Measurements from ENCODE around the gene HMCES. TPM values are rescaled to one million over a fixed set of nuclear protein-coding genes. Genes with fewer than 3 reads are reported as not detected.

Gene HMCES
- polyA plus RNA-seq, 1 of the 3 experiments (the other 2 are of a cell fraction) = 32.4 TPM

- Histone ChIP-seq H3K9ac (no peak overlapping the region), H3K4me1 (ENCODE audit: control insufficient read depth in 1 of 2, insufficient read depth in 2 of 2, low read depth in 1 of 2, low read length in 1 of 2) (peaks cover 0 to 33% of the 10 kb centered on the region in 2 experiments; a peak in 1 of 4 replicates), H2AFZ (ENCODE audit: low read depth) (no peak overlapping the region), H3K27ac (ENCODE audit: low read depth in 2 of 2, low read length in 1 of 2) (no peak overlapping the region; a peak in 1 of 4 replicates), H3K9me3 (no peaks in the 10 kb centered on the region), H3K79me2 (ENCODE audit: insufficient read depth) (no peaks in the 10 kb centered on the region), H3K4me2 (no peak overlapping the region), H3K4me3 (ENCODE audit: low read depth in 2 of 2, low read length in 1 of 2) (no peak overlapping the region), H3K9me2 (no peaks in the 10 kb centered on the region), H3K27me3 (ENCODE audit: insufficient read depth) (no peaks in the 10 kb centered on the region), H3K36me3 (replicated peaks in 1 of 2; ENCODE audit: control insufficient read depth in 1 of 2, insufficient read depth in 2 of 2, low read length in 1 of 2) (no peaks in the 10 kb centered on the region), H3F3A (replicated peaks; ENCODE audit: insufficient read depth) (no peaks in the 10 kb centered on the region), H4K20me1 (ENCODE audit: insufficient read depth) (no peaks in the 10 kb centered on the region)
- POLR2A ChIA-PET = no interaction called here
- CTCF ChIA-PET = interaction anchor here (0.6 kb wide), 1 partner anchor 41 kb away, joined by 3 read pairs; no protein-coding TSS in a partner anchor
- WGBS (ENCODE audit: low lambda C conversion rate) = 75% methylated on average over 10 of the region's 39 CpGs
- no peak for DNase-seq
- TF ChIP-seq USF1 (IDR thresholded peaks at IDR 0.05; ENCODE audit: borderline replicate concordance, low read depth) (no peak), FOXM1 (IDR thresholded peaks at IDR 0.05; ENCODE audit: low read depth) (no peak), REST (IDR thresholded peaks at IDR 0.05; ENCODE audit: low read depth, low read length) (no peak), JUND (IDR thresholded peaks at IDR 0.05) (no peak), ZBTB33 (IDR thresholded peaks at IDR 0.05; ENCODE audit: borderline replicate concordance, low read depth) (no peak)
Observed at GRCh38 chr3:129343643-129344360, 65.1 kb downstream of the HMCES start.

- H3K4me1 ChIP-seq (ENCODE audit: control insufficient read depth in 1 of 2, insufficient read depth in 2 of 2, low read depth in 1 of 2, low read length in 1 of 2) = peaks cover 0 to 33% of the 10 kb centered on the region in 2 experiments; a peak in 1 of 4 replicates
- no peaks in the 10 kb centered on the region for H3K27me3 ChIP-seq (ENCODE audit: insufficient read depth)
- WGBS (ENCODE audit: low lambda C conversion rate) = 73% methylated on average over 6 of the region's 13 CpGs
- H3K36me3 ChIP-seq (replicated peaks in 1 of 2; ENCODE audit: control insufficient read depth in 1 of 2, insufficient read depth in 2 of 2, low read length in 1 of 2) = no peaks in the 10 kb centered on the region
- H3F3A ChIP-seq (replicated peaks; ENCODE audit: insufficient read depth) = no peaks in the 10 kb centered on the region
- no peak overlapping the region; a peak in 1 of 4 replicates for H3K27ac ChIP-seq (ENCODE audit: low read depth in 2 of 2, low read length in 1 of 2)
- H3K4me3 ChIP-seq (ENCODE audit: low read depth in 2 of 2, low read length in 1 of 2) = no peak overlapping the region
- POLR2A ChIA-PET = no interaction called here
- CTCF ChIA-PET = interaction anchor here (0.6 kb wide), 1 partner anchor 42 kb away, joined by 3 read pairs; no protein-coding TSS in a partner anchor
- no peak for TF ChIP-seq GABPA (IDR thresholded peaks at IDR 0.05; ENCODE audit: low read depth)
- no peak for DNase-seq
- no peaks in the 10 kb centered on the region for H3K9me3 ChIP-seq
- H3K79me2 ChIP-seq (ENCODE audit: insufficient read depth) = no peaks in the 10 kb centered on the region
- H3K9ac ChIP-seq = no peak overlapping the region
- H2AFZ ChIP-seq (ENCODE audit: low read depth) = no peak overlapping the region
- no peaks in the 10 kb centered on the region for H3K9me2 ChIP-seq
- H4K20me1 ChIP-seq (ENCODE audit: insufficient read depth) = no peaks in the 10 kb centered on the region
- H3K4me2 ChIP-seq = no peak overlapping the region
Observed at GRCh38 chr3:129344540-129345220, 66.0 kb downstream of the HMCES start.
